GM12874 (cell line): Measurements from ENCODE around the gene VSIG2.

Experiments
- CTCF ChIP-seq: IDR thresholded peaks from 2 replicates; pipeline ENCODE4 v1.5.1; 2011; ENCODE audit warnings: low read depth, mild to moderate bottlenecking, control low read depth, low read length, moderate library complexity; ENCODE audit not compliant: insufficient read depth

VSIG2 gene

GRCh38 chr11:124756033-124756752, 4.1 kb upstream of the VSIG2 start:
- no peak for TF ChIP-seq CTCF

- no peak for TF ChIP-seq CTCF
Observed at GRCh38 chr11:124754710-124755109, 2.7 kb upstream of the VSIG2 start.

GRCh38 chr11:124754309-124754708, 2.3 kb upstream of the VSIG2 start:
- TF ChIP-seq CTCF, result no peak

GRCh38 chr11:124753624-124754023, 1.6 kb upstream of the VSIG2 start:
- TF ChIP-seq CTCF, result no peak

GRCh38 chr11:124753205-124753604, 1.1 kb upstream of the VSIG2 start:
- TF ChIP-seq CTCF, result no peak

GRCh38 chr11:124752471-124753102, 532 bp upstream of the VSIG2 start:
- TF ChIP-seq CTCF, result no peak

GRCh38 chr11:124751391-124751740, 689 bp downstream of the VSIG2 start:
- no peak for TF ChIP-seq CTCF
